Loucy (cell line): ENCODE measurements around the gene RELL1.

Source experiments
- H2AFZ ChIP-seq: fragments of 200-600 bp; sonication (generic); 2 replicates; pipeline ENCODE4 v1.6.0; 2016; ENCODE audit warnings: antibody characterized with exemption, mild to moderate bottlenecking, low read length, moderate library complexity
- H3F3A ChIP-seq: fragments of 200-600 bp; 2 replicates; pipeline ENCODE4 v1.6.0; 2016; ENCODE audit warnings: antibody characterized with exemption, low read depth, mild to moderate bottlenecking
- H3K27me3 ChIP-seq: fragments of 200-600 bp; sonication (generic); 2 replicates; pipeline ENCODE4 v1.6.1; 2014; ENCODE audit warnings: low read length, mild to moderate bottlenecking; ENCODE audit not compliant: insufficient read depth, poor library complexity, severe bottlenecking
- H3K36me3 ChIP-seq: fragments of 200-600 bp; sonication (generic); 2 replicates; pipeline ENCODE4 v1.6.1; 2016; ENCODE audit warnings: low read length; ENCODE audit not compliant: insufficient read depth
- H3K4me1 ChIP-seq: fragments of 200-600 bp; sonication (generic); 2 replicates; pipeline ENCODE4 v1.5.1; 2014; ENCODE audit warnings: low read length, mild to moderate bottlenecking; ENCODE audit not compliant: insufficient read depth, poor library complexity, severe bottlenecking
- H3K4me2 ChIP-seq: fragments of 200-600 bp; sonication (generic); 2 replicates; pipeline ENCODE4 v1.6.0; 2014; ENCODE audit warnings: antibody characterized with exemption, low read length, low read depth, mild to moderate bottlenecking; ENCODE audit not compliant: poor library complexity, severe bottlenecking
- H3K4me3 ChIP-seq: fragments of 200-600 bp; sonication (generic); 2 replicates; pipeline ENCODE4 v1.5.1; 2014; ENCODE audit warnings: low read length, mild to moderate bottlenecking, mixed read lengths; ENCODE audit not compliant: poor library complexity, severe bottlenecking
- H3K79me2 ChIP-seq: fragments of 200-600 bp; sonication (generic); 2 replicates; pipeline ENCODE4 v1.6.1; 2014; ENCODE audit warnings: low read length; ENCODE audit not compliant: insufficient read depth
- H3K9ac ChIP-seq: fragments of 200-600 bp; sonication (generic); 2 replicates; pipeline ENCODE4 v1.6.0; 2014; ENCODE audit warnings: mild to moderate bottlenecking, low read depth, low read length, moderate library complexity; ENCODE audit not compliant: poor library complexity, severe bottlenecking
- H3K9me2 ChIP-seq: fragments of 200-600 bp; sonication (generic); replicated peaks from 2 replicates; pipeline ENCODE4 v1.6.1; 2016; ENCODE audit warnings: low read depth, low read length, mixed read lengths
- H3K9me3 ChIP-seq: fragments of 200-600 bp; sonication (generic); 2 replicates; pipeline ENCODE4 v1.6.1; 2014; ENCODE audit warnings: mild to moderate bottlenecking, antibody characterized with exemption, low read length, low read depth; ENCODE audit not compliant: insufficient read depth
- H4K20me1 ChIP-seq: fragments of 200-600 bp; sonication (generic); 2 replicates; pipeline ENCODE4 v1.6.0; 2014; ENCODE audit warnings: antibody characterized with exemption, low read length, mild to moderate bottlenecking; ENCODE audit not compliant: insufficient read depth, poor library complexity, severe bottlenecking
- EZH2phosphoT487 ChIP-seq: fragments of 200-600 bp; IDR thresholded peaks from 2 replicates; pipeline ENCODE4 v1.6.1; 2018; ENCODE audit warnings: antibody characterized with exemption, mild to moderate bottlenecking, moderate library complexity, borderline replicate concordance
- TF ChIP-seq, protein P1 (sequence below): fragments of 200-600 bp; sonication (generic); conservative IDR thresholded peaks from 2 replicates; pipeline ENCODE4 v1.5.1; 2014; ENCODE audit warnings: mild to moderate bottlenecking, antibody characterized with exemption, low read length

Gene RELL1

DNA sequence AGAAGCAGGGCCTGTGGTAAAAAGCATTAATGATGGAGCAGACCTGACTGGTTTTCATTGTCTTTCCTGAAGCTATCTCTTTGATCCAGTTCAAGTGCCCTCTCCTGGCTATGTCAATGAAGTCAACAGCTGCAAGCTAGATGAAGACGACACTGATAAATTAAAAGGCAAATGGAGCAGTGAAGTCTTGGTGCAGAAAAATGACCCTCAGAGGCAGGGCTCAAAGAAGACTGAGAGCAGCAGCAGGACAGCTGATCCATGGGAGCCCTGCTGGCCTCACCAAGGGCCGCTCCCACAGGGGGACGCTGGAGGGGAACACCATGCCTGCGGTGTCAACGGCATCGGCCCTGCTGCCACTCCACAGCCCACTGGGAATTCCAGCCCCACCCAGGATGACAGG is 96.2 kb downstream of the RELL1 start:
- no peak overlapping the region for H3K4me2 ChIP-seq
- H3K79me2 ChIP-seq, result no peaks in the 10 kb centered on the region
- no peak overlapping the region for H2AFZ ChIP-seq
- H3K9me2 ChIP-seq, result no peaks in the 10 kb centered on the region
- TF ChIP-seq, protein P1, sequence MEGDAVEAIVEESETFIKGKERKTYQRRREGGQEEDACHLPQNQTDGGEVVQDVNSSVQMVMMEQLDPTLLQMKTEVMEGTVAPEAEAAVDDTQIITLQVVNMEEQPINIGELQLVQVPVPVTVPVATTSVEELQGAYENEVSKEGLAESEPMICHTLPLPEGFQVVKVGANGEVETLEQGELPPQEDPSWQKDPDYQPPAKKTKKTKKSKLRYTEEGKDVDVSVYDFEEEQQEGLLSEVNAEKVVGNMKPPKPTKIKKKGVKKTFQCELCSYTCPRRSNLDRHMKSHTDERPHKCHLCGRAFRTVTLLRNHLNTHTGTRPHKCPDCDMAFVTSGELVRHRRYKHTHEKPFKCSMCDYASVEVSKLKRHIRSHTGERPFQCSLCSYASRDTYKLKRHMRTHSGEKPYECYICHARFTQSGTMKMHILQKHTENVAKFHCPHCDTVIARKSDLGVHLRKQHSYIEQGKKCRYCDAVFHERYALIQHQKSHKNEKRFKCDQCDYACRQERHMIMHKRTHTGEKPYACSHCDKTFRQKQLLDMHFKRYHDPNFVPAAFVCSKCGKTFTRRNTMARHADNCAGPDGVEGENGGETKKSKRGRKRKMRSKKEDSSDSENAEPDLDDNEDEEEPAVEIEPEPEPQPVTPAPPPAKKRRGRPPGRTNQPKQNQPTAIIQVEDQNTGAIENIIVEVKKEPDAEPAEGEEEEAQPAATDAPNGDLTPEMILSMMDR, result no peak
- TF ChIP-seq EZH2phosphoT487, result no peak
- no peaks in the 10 kb centered on the region for H3K4me1 ChIP-seq
- H3K4me3 ChIP-seq, result no peak overlapping the region
- H3K36me3 ChIP-seq, result no peaks in the 10 kb centered on the region
- no peaks in the 10 kb centered on the region for H3K9me3 ChIP-seq
- H3F3A ChIP-seq, result no peaks in the 10 kb centered on the region
- H4K20me1 ChIP-seq, result no peaks in the 10 kb centered on the region
- H3K9ac ChIP-seq, result no peak overlapping the region
- H3K27me3 ChIP-seq, result no peaks in the 10 kb centered on the region

DNA sequence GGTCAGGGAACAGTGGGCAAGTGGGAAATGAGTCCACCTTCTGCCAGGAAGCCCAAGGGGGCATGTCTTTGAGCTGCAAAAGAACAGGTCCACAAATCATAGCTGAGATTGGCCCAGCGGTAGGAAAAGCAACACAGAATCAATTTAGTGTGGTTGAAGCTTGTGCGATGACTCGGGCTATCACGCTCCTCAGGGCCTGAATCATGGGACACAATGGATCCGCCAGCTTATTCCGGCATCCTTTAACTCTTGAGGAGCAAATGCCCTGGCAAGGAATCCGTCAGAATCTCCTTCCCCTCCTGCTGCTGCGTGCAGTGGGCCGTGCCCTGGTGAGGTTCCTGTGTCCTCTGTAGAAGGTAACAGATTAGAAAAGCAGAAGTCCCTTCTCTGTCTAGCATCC is 98.0 kb downstream of the RELL1 start:
- no peaks in the 10 kb centered on the region for H3K27me3 ChIP-seq
- H3K79me2 ChIP-seq, result no peaks in the 10 kb centered on the region
- no peak for TF ChIP-seq EZH2phosphoT487
- TF ChIP-seq, protein P1, result no peak
- no peaks in the 10 kb centered on the region for H3K4me1 ChIP-seq
- no peak overlapping the region for H3K4me3 ChIP-seq
- no peak overlapping the region for H3K9ac ChIP-seq
- no peaks in the 10 kb centered on the region for H3K9me2 ChIP-seq
- no peak overlapping the region for H2AFZ ChIP-seq
- H3K4me2 ChIP-seq, result no peak overlapping the region
- no peaks in the 10 kb centered on the region for H3K36me3 ChIP-seq
- H3F3A ChIP-seq, result no peaks in the 10 kb centered on the region
- H3K9me3 ChIP-seq, result no peaks in the 10 kb centered on the region
- no peaks in the 10 kb centered on the region for H4K20me1 ChIP-seq

DNA sequence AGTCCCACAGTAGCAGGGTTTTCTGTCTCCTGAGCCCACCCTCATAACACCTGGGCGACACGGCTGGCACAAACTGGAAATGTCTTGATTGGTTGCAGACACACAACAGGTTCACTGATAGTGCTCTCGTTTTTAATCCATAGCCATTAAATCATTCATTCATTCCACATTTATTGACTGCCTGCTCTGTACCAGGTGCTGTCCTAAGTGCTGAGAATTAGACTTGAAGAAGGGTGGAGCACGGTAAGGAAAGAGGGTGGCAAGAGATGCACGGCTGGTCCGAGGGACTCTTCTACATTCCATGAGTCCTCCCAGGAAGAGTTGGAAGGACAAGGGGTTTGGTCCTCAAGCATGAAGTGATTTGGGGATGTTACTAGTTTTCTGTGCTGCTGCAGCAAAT is 100.0 kb downstream of the RELL1 start:
- TF ChIP-seq, protein P1, result no peak
- TF ChIP-seq EZH2phosphoT487, result no peak
- Histone ChIP-seq H3K4me1 (no peaks in the 10 kb centered on the region), H3F3A (no peaks in the 10 kb centered on the region), H3K27me3 (no peaks in the 10 kb centered on the region), H3K79me2 (no peaks in the 10 kb centered on the region), H3K9me3 (no peaks in the 10 kb centered on the region), H3K36me3 (no peaks in the 10 kb centered on the region), H3K4me3 (no peak overlapping the region), H3K4me2 (no peak overlapping the region), H3K9ac (no peak overlapping the region), H4K20me1 (no peaks in the 10 kb centered on the region), H2AFZ (no peak overlapping the region), H3K9me2 (no peaks in the 10 kb centered on the region)
